ENCODE data around the gene DAPK2. TPM values are rescaled to one million over a fixed set of nuclear protein-coding genes. Genes with fewer than 3 reads are reported as not detected.

Gene DAPK2
- total RNA-seq, 1 experiment from 2014 or later: 2.3 TPM

GRCh38 chr15:63930034-63930433, 116.3 kb downstream of the DAPK2 start:
- no peak for TF ChIP-seq FOXK1 (CRISPR knock-in tag; IDR thresholded peaks at IDR 0.05)
- no peak for ATAC-seq
- POLR2A ChIA-PET: no interaction called here
- no peaks in the 10 kb centered on the region for H3K36me3 Mint-ChIP-seq
- DNase-seq (ENCODE audit: low spot score): peak; percentile 5
- CTCF ChIA-PET: interaction anchor here (1.0 kb wide), 1 partner anchor 15 kb away, joined by 6 read pairs; no protein-coding TSS in a partner anchor
- no peaks in the 10 kb centered on the region for H3K9me3 Mint-ChIP-seq
- no peak overlapping the region for H3K4me3 Mint-ChIP-seq
- no peak overlapping the region for H3K27ac Mint-ChIP-seq
- H3K27me3 Mint-ChIP-seq (ENCODE audit: low read depth): no peaks in the 10 kb centered on the region
- peaks cover 2% of the 10 kb centered on the region; the same call in 1 of the 2 replicates for H3K4me1 Mint-ChIP-seq

- TF ChIP-seq ZBTB21 (CRISPR knock-in tag; IDR thresholded peaks at IDR 0.05; ENCODE audit: borderline replicate concordance) (no peak), OVOL2 (CRISPR knock-in tag; IDR thresholded peaks at IDR 0.05; ENCODE audit: borderline replicate concordance) (no peak), ETV6 (CRISPR knock-in tag; IDR thresholded peaks at IDR 0.05) (no peak), FOXP1 (CRISPR knock-in tag; IDR thresholded peaks at IDR 0.05; ENCODE audit: borderline replicate concordance) (no peak), ZBTB43 (CRISPR knock-in tag; IDR thresholded peaks at IDR 0.05) (no peak), FOXK1 (CRISPR knock-in tag; IDR thresholded peaks at IDR 0.05) (no peak), TP53 (CRISPR knock-in tag; IDR thresholded peaks at IDR 0.05) (no peak), CDX4 (CRISPR knock-in tag; IDR thresholded peaks at IDR 0.05; ENCODE audit: borderline replicate concordance) (no peak), USF2 (CRISPR knock-in tag; IDR thresholded peaks at IDR 0.05) (no peak), ZNF425 (CRISPR knock-in tag; conservative IDR thresholded peaks at IDR 0.05) (no peak), CREB1 (CRISPR knock-in tag; IDR thresholded peaks at IDR 0.05) (no peak), IRF1 (CRISPR knock-in tag; IDR thresholded peaks at IDR 0.05) (no peak), HMGXB4 (CRISPR knock-in tag; IDR thresholded peaks at IDR 0.05) (no peak), ZNF532 (CRISPR knock-in tag; IDR thresholded peaks at IDR 0.05; ENCODE audit: borderline replicate concordance) (no peak), NFATC4 (CRISPR knock-in tag; IDR thresholded peaks at IDR 0.05) (no peak)
- Mint-ChIP-seq H3K36me3 (no peaks in the 10 kb centered on the region), H3K9me3 (no peaks in the 10 kb centered on the region), H3K27me3 (ENCODE audit: low read depth) (no peaks in the 10 kb centered on the region), H3K4me3 (no peak overlapping the region), H3K4me1 (peaks cover 2% of the 10 kb centered on the region), H3K27ac (peak overlapping the region; percentile 67; the same call in 1 of the 2 replicates)
- ATAC-seq: no peak
- DNase-seq (ENCODE audit: low spot score): no peak
- POLR2A ChIA-PET: no interaction called here
- CTCF ChIA-PET: interaction anchor here (1.0 to 2.0 kb wide), 2 partner anchors 10 to 17 kb away, joined by 3 to 7 read pairs; no protein-coding TSS in a partner anchor
These were observed 118.0 kb downstream of the DAPK2 start for GRCh38 chr15:63928185-63928842.

All from WTC11 (cell line).